Measurements from ENCODE around the gene MRPL50. TPM values are rescaled to one million over a fixed set of nuclear protein-coding genes. Genes with fewer than 3 reads are reported as not detected.

MRPL50 gene
- total RNA-seq, 3 donors from 2014 or later, result 9.4 to 21.2 (median 14.7) TPM

DNA sequence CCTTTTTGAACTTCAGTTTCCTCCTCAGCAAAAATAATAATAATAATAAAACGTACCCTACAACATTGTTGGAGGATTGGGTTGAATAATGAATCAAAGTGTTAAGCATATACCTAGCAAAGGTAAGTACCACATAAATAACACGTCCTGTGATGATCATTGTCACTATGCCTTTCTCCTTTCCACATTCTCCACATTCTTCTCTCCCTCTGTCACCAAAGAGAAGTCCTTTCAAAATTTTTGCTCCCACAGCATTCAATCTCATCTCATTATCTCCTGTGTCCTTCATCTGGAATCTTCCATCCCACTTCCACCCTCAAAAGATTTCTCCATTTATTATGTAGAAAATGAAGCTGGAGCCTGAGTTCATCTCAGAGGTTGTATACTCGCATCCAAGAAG lies 44.3 kb upstream of the MRPL50 start:
- Histone ChIP-seq H3K36me3 (no peaks in the 10 kb centered on the region), H3K9me3 (no peaks in the 10 kb centered on the region), H3K27ac (no peak overlapping the region), H3K27me3 (peaks cover 0 to 4% of the 10 kb centered on the region in 2 donors), H3K4me1 (no peaks in the 10 kb centered on the region), H3K4me3 (no peak overlapping the region)
- TF ChIP-seq, protein P1, sequence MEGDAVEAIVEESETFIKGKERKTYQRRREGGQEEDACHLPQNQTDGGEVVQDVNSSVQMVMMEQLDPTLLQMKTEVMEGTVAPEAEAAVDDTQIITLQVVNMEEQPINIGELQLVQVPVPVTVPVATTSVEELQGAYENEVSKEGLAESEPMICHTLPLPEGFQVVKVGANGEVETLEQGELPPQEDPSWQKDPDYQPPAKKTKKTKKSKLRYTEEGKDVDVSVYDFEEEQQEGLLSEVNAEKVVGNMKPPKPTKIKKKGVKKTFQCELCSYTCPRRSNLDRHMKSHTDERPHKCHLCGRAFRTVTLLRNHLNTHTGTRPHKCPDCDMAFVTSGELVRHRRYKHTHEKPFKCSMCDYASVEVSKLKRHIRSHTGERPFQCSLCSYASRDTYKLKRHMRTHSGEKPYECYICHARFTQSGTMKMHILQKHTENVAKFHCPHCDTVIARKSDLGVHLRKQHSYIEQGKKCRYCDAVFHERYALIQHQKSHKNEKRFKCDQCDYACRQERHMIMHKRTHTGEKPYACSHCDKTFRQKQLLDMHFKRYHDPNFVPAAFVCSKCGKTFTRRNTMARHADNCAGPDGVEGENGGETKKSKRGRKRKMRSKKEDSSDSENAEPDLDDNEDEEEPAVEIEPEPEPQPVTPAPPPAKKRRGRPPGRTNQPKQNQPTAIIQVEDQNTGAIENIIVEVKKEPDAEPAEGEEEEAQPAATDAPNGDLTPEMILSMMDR (IDR thresholded peaks at IDR 0.05), result no peak
- intact Hi-C loops (cut with DNase I; ENCODE audit: low total_unique reads), result no loop called here
- DNase-seq (ENCODE audit: low spot score in 2 of 2), result no peak

DNA sequence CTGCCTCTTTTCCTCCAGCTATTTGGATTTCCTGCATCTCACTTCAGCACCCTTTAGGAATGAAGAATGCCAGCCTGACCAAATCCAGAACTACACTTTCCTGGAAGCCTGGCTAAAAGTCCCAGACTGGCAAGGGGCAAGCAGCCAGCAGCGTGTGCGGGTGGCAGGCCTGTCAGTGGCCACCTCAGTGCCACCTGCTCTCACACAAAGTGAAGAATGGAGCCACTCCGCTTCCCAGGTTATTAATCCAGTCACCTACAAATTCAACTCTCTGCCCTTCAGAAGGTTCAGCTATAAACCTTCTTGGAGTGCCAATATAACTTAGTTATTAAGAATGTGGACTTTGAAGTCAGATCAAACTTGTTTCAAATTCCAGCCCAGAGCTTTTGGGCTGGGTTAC lies 43.9 kb upstream of the MRPL50 start:
- H3K27ac ChIP-seq, result no peak overlapping the region
- no peaks in the 10 kb centered on the region for H3K9me3 ChIP-seq
- no peaks in the 10 kb centered on the region for H3K4me1 ChIP-seq
- no peaks in the 10 kb centered on the region for H3K36me3 ChIP-seq
- peaks cover 0 to 4% of the 10 kb centered on the region in 2 donors for H3K27me3 ChIP-seq
- no peak for DNase-seq (ENCODE audit: low spot score in 2 of 2)
- H3K4me3 ChIP-seq, result no peak overlapping the region
- intact Hi-C loops (cut with DNase I; ENCODE audit: low total_unique reads), result no loop called here
- no peak for TF ChIP-seq POLR2AphosphoS5 (IDR thresholded peaks at IDR 0.05)
- TF ChIP-seq, protein P1 (IDR thresholded peaks at IDR 0.05), result no peak
- TF ChIP-seq POLR2A (IDR thresholded peaks at IDR 0.05), result no peak

- no peaks in the 10 kb centered on the region for H3K4me1 ChIP-seq
- no peak for DNase-seq (ENCODE audit: low spot score in 2 of 2)
- peaks cover 0 to 4% of the 10 kb centered on the region in 2 donors for H3K27me3 ChIP-seq
- TF ChIP-seq, protein P1 (IDR thresholded peaks at IDR 0.05), result no peak
- TF ChIP-seq POLR2AphosphoS5 (IDR thresholded peaks at IDR 0.05) (no peak), POLR2A (IDR thresholded peaks at IDR 0.05) (no peak)
- H3K9me3 ChIP-seq, result no peaks in the 10 kb centered on the region
- intact Hi-C loops (cut with DNase I; ENCODE audit: low total_unique reads), result no loop called here
- no peaks in the 10 kb centered on the region for H3K36me3 ChIP-seq
- H3K4me3 ChIP-seq, result no peak overlapping the region
- no peak overlapping the region for H3K27ac ChIP-seq
Measured at GRCh38 chr9:101440714-101441230, 42.4 kb upstream of the MRPL50 start.

GRCh38 chr9:101438523-101438922 lies 40.1 kb upstream of the MRPL50 start:
- no peaks in the 10 kb centered on the region for H3K9me3 ChIP-seq
- peaks cover 0 to 4% of the 10 kb centered on the region in 2 donors for H3K27me3 ChIP-seq
- DNase-seq (ENCODE audit: low spot score in 2 of 2), result no peak
- H3K27ac ChIP-seq, result no peak overlapping the region
- intact Hi-C loops (cut with DNase I; ENCODE audit: low total_unique reads), result no loop called here
- no peaks in the 10 kb centered on the region for H3K4me1 ChIP-seq
- TF ChIP-seq, protein P1 (IDR thresholded peaks at IDR 0.05), result no peak
- no peak for TF ChIP-seq POLR2A (IDR thresholded peaks at IDR 0.05)
- no peak for TF ChIP-seq POLR2AphosphoS5 (IDR thresholded peaks at IDR 0.05)
- H3K36me3 ChIP-seq, result no peaks in the 10 kb centered on the region
- H3K4me3 ChIP-seq, result no peak overlapping the region

- DNase-seq (ENCODE audit: low spot score in 2 of 2), result no peak
Measured at GRCh38 chr9:101437806-101438232, 39.4 kb upstream of the MRPL50 start.

More at GRCh38 chr9:101437806-101438232, 39.4 kb upstream of the MRPL50 start:
- intact Hi-C loops (cut with DNase I; ENCODE audit: low total_unique reads), result no loop called here
- Histone ChIP-seq H3K36me3 (no peaks in the 10 kb centered on the region), H3K27ac (no peak overlapping the region), H3K27me3 (peaks cover 0 to 4% of the 10 kb centered on the region in 2 donors), H3K9me3 (no peaks in the 10 kb centered on the region), H3K4me1 (no peaks in the 10 kb centered on the region), H3K4me3 (no peak overlapping the region)
- TF ChIP-seq POLR2A (IDR thresholded peaks at IDR 0.05), result no peak
- TF ChIP-seq, protein P1 (IDR thresholded peaks at IDR 0.05), result no peak
- TF ChIP-seq POLR2AphosphoS5 (IDR thresholded peaks at IDR 0.05), result no peak
